SU-DHL-6 (cell line): Measurements from ENCODE around the gene PCCB.
A peak's percentile ranks its signal among the peaks of the same experiment; 100 is the strongest.

Experiments
- H2AFZ ChIP-seq: fragments of 200-600 bp; sonication (generic); 2 replicates; pipeline ENCODE4 v1.6.1; 2014; ENCODE audit warnings: low read depth, mild to moderate bottlenecking, moderate library complexity, mixed read lengths, antibody characterized with exemption, low read length; ENCODE audit not compliant: severe bottlenecking
- H3F3A ChIP-seq: fragments of 200-600 bp; shearing (Covaris generic); 2 replicates; pipeline ENCODE4 v1.6.0; 2016; ENCODE audit warnings: antibody characterized with exemption, mild to moderate bottlenecking; ENCODE audit not compliant: insufficient read depth
- H3K27ac ChIP-seq: fragments of 200-600 bp; sonication (generic); 2 replicates; pipeline ENCODE4 v1.5.1; 2016; ENCODE audit warnings: low read depth, mild to moderate bottlenecking, low read length, moderate library complexity, mixed read lengths
- H3K27me3 ChIP-seq: fragments of 200-600 bp; sonication (generic), shearing (Covaris generic); 2 replicates; pipeline ENCODE4 v1.6.0; 2014; ENCODE audit warnings: mild to moderate bottlenecking, low read length
- H3K36me3 ChIP-seq: fragments of 200-600 bp; sonication (generic); 2 replicates; pipeline ENCODE4 v1.6.1; 2014; ENCODE audit warnings: mild to moderate bottlenecking, low read length, mixed read lengths
- H3K4me2 ChIP-seq: fragments of 300-600, 200-600 bp; shearing (Covaris generic), sonication (generic); 2 replicates; pipeline ENCODE4 v1.6.0; 2014; ENCODE audit warnings: low read length, low read depth, mild to moderate bottlenecking; ENCODE audit not compliant: poor library complexity, severe bottlenecking
- H3K4me3 ChIP-seq: fragments of 200-600 bp; sonication (generic); 2 replicates; pipeline ENCODE4 v1.5.1; 2014; ENCODE audit warnings: antibody characterized with exemption, low read length, mild to moderate bottlenecking, mixed read lengths; ENCODE audit not compliant: insufficient read depth, poor library complexity, severe bottlenecking
- H3K79me2 ChIP-seq: fragments of 200-600 bp; sonication (generic); 2 replicates; pipeline ENCODE4 v1.6.1; 2014; ENCODE audit warnings: mild to moderate bottlenecking, low read length, moderate library complexity; ENCODE audit not compliant: insufficient read depth
- H3K9ac ChIP-seq: fragments of 200-600 bp; sonication (generic); 2 replicates; pipeline ENCODE4 v1.7.0; 2014; ENCODE audit warnings: mild to moderate bottlenecking, low read length
- H3K9me2 ChIP-seq: fragments of 200-600 bp; sonication (generic); replicated peaks from 2 replicates; pipeline ENCODE4 v1.6.1; 2014; ENCODE audit warnings: low read length; ENCODE audit not compliant: insufficient read depth
- H3K9me3 ChIP-seq: fragments of 200-600 bp; sonication (generic); 2 replicates; pipeline ENCODE4 v1.6.1; 2014; ENCODE audit warnings: low read length, mixed read lengths; ENCODE audit not compliant: insufficient read depth
- H4K20me1 ChIP-seq: fragments of 200-600 bp; sonication (generic); 2 replicates; pipeline ENCODE4 v1.6.1; 2014; ENCODE audit warnings: low read depth, mild to moderate bottlenecking, antibody characterized with exemption, low read length, moderate library complexity, mixed read lengths
- CTCF ChIP-seq: fragments of 200-600 bp; sonication (generic); IDR thresholded peaks from one replicate; pipeline ENCODE4 v1.5.1; 2017; ENCODE audit warnings: antibody characterized with exemption, mild to moderate bottlenecking, low read length, moderate library complexity; ENCODE audit not compliant: insufficient read depth, poor library complexity, severe bottlenecking
- EZH2phosphoT487 ChIP-seq: fragments of 200-600 bp; sonication (generic), shearing (Covaris generic); conservative IDR thresholded peaks from 2 replicates; pipeline ENCODE4 v1.6.1; 2018; ENCODE audit warnings: mild to moderate bottlenecking, antibody characterized with exemption, low read length, moderate library complexity, mixed read lengths

The PCCB gene

GRCh38 chr3:136250903-136251460 lies 842 bp downstream of the PCCB start:
- Histone ChIP-seq H3K9me2 (no peaks in the 10 kb centered on the region), H3K27ac (peak overlapping the region; percentile 89), H3K36me3 (no peaks in the 10 kb centered on the region), H2AFZ (peak overlapping the region; percentile 54), H3K9ac (peak overlapping the region; percentile 66), H3K4me3 (peak overlapping the region; percentile 65), H4K20me1 (no peaks in the 10 kb centered on the region), H3K27me3 (no peaks in the 10 kb centered on the region), H3K9me3 (no peaks in the 10 kb centered on the region), H3F3A (peaks cover 29% of the 10 kb centered on the region), H3K4me2 (peak overlapping the region; percentile 82), H3K79me2 (peaks cover 19% of the 10 kb centered on the region; the same call in 1 of the 2 replicates)
- TF ChIP-seq EZH2phosphoT487 (no peak), CTCF (no peak)

GRCh38 chr3:136251511-136251910 lies 1.4 kb downstream of the PCCB start:
- Histone ChIP-seq H4K20me1 (no peaks in the 10 kb centered on the region), H3K9me3 (no peaks in the 10 kb centered on the region), H3K9ac (peak overlapping the region; percentile 66), H2AFZ (peak overlapping the region; percentile 54), H3F3A (peaks cover 29% of the 10 kb centered on the region), H3K4me2 (peak overlapping the region; percentile 82), H3K9me2 (no peaks in the 10 kb centered on the region), H3K4me3 (peak overlapping the region; percentile 65), H3K36me3 (no peaks in the 10 kb centered on the region), H3K27me3 (no peaks in the 10 kb centered on the region), H3K79me2 (peaks cover 19% of the 10 kb centered on the region; the same call in 1 of the 2 replicates), H3K27ac (peak overlapping the region; percentile 89)
- TF ChIP-seq EZH2phosphoT487 (no peak), CTCF (no peak)

- H2AFZ ChIP-seq: no peak overlapping the region
- TF ChIP-seq EZH2phosphoT487 (no peak), CTCF (no peak)
- H3K27me3 ChIP-seq: no peaks in the 10 kb centered on the region
- peaks cover 7% of the 10 kb centered on the region for H3F3A ChIP-seq
- no peaks in the 10 kb centered on the region for H3K9me3 ChIP-seq
- H3K9ac ChIP-seq: no peak overlapping the region
- H3K9me2 ChIP-seq: no peaks in the 10 kb centered on the region
- no peak overlapping the region for H3K4me3 ChIP-seq
- H4K20me1 ChIP-seq: no peaks in the 10 kb centered on the region
- H3K36me3 ChIP-seq: peaks cover 3% of the 10 kb centered on the region; the same call in 1 of the 2 replicates
- no peak overlapping the region for H3K27ac ChIP-seq
- peaks cover 18% of the 10 kb centered on the region; the same call in 1 of the 2 replicates for H3K79me2 ChIP-seq
- no peak overlapping the region for H3K4me2 ChIP-seq
Measured at GRCh38 chr3:136255672-136256406, 5.7 kb downstream of the PCCB start.
